ENCODE results near the gene GAGE10.
A peak's percentile ranks its signal among the peaks of the same experiment; 100 is the strongest.
"Not testable (repeated sequence)": the region's sequence is repeated elsewhere in the genome, so short reads cannot be mapped to it uniquely, and the experiment has no call there.

The GAGE10 gene

GRCh38 chrX:49276671-49277534 is 26.5 kb upstream of the GAGE10 start:
- peak; percentile 36 to 41 for DNase-seq

- no peak for DNase-seq
Observed at GRCh38 chrX:49277535-49277830, 26.0 kb upstream of the GAGE10 start.

- DNase-seq, result no peak
Observed at GRCh38 chrX:49278081-49278480, 25.4 kb upstream of the GAGE10 start.

GRCh38 chrX:49282647-49283011 is 20.8 kb upstream of the GAGE10 start:
- DNase-seq, result no peak

GRCh38 chrX:49284212-49284611 is 19.2 kb upstream of the GAGE10 start:
- DNase-seq, result no peak

GRCh38 chrX:49286136-49286535 is 17.3 kb upstream of the GAGE10 start:
- DNase-seq, result no peak

GRCh38 chrX:49286581-49286980 is 16.9 kb upstream of the GAGE10 start:
- DNase-seq, result no peak

- DNase-seq, result no peak
Observed at GRCh38 chrX:49287665-49288064, 15.8 kb upstream of the GAGE10 start.

- DNase-seq, result no peak
Observed at GRCh38 chrX:49290215-49290614, 13.2 kb upstream of the GAGE10 start.

GRCh38 chrX:49291615-49292337 is 11.7 kb upstream of the GAGE10 start:
- peak; percentile 81 to 84 for DNase-seq

- DNase-seq, result no peak
Observed at GRCh38 chrX:49292400-49293362, 10.8 kb upstream of the GAGE10 start.

- DNase-seq, result not testable (repeated sequence)
Observed at GRCh38 chrX:49299293-49299692, 4.2 kb upstream of the GAGE10 start.

- no peak for DNase-seq
Observed at GRCh38 chrX:49300703-49301102, 2.7 kb upstream of the GAGE10 start.

GRCh38 chrX:49307775-49308174 is 4.3 kb downstream of the GAGE10 start:
- not testable (repeated sequence) for DNase-seq

GRCh38 chrX:49308604-49309269 is 5.3 kb downstream of the GAGE10 start:
- DNase-seq, result peak in 1 of 2 experiments; percentile 19

GRCh38 chrX:49309401-49309981 is 6.0 kb downstream of the GAGE10 start:
- no peak for DNase-seq

GRCh38 chrX:49310371-49310770 is 6.9 kb downstream of the GAGE10 start:
- DNase-seq, result no peak

GRCh38 chrX:49312176-49312575 is 8.7 kb downstream of the GAGE10 start:
- DNase-seq, result no peak

GRCh38 chrX:49316085-49316484 is 12.6 kb downstream of the GAGE10 start:
- no peak for DNase-seq

GRCh38 chrX:49321737-49322136 is 18.3 kb downstream of the GAGE10 start, which contains the start of gene GAGE12J:
Gene GAGE12J (plus strand): TSS chrX:49322037. CDS start chrX:49323194, 1,157 bp downstream.
- not testable (repeated sequence) for DNase-seq

- DNase-seq, result not testable (repeated sequence)
Observed at GRCh38 chrX:49322266-49322665, 18.8 kb downstream of the GAGE10 start.

- DNase-seq, result not testable (repeated sequence)
Observed at GRCh38 chrX:49323735-49324134, 20.3 kb downstream of the GAGE10 start.
